ENCODE measurements around the gene BCL2L13.

Gene BCL2L13

GRCh38 chr22:17638432-17639246, at the start of gene BCL2L13:
Gene BCL2L13, plus strand, starts transcription at chr22:17638757. Its CDS starts 16,955 bp downstream, at chr22:17655712.
- peak; percentile 76 to 84 for DNase-seq (ENCODE audit: low read depth in 2 of 2)

- no peak for DNase-seq (ENCODE audit: low read depth in 2 of 2)
These were observed 48.7 kb upstream of the BCL2L13 start for GRCh38 chr22:17589810-17590375.

GRCh38 chr22:17590586-17590985, 48.0 kb upstream of the BCL2L13 start:
- DNase-seq (ENCODE audit: low read depth in 2 of 2), result no peak

GRCh38 chr22:17592201-17592600, 46.4 kb upstream of the BCL2L13 start:
- DNase-seq (ENCODE audit: low read depth in 2 of 2), result no peak

- no peak for DNase-seq (ENCODE audit: low read depth in 2 of 2)
These were observed 42.3 kb upstream of the BCL2L13 start for GRCh38 chr22:17596226-17596625.

GRCh38 chr22:17597217-17597616, 41.3 kb upstream of the BCL2L13 start:
- no peak for DNase-seq (ENCODE audit: low read depth in 2 of 2)

- DNase-seq (ENCODE audit: low read depth in 2 of 2), result no peak
These were observed 40.2 kb upstream of the BCL2L13 start for GRCh38 chr22:17598318-17598717.

GRCh38 chr22:17601031-17601430, 37.5 kb upstream of the BCL2L13 start:
- DNase-seq (ENCODE audit: low read depth in 2 of 2), result no peak

- DNase-seq (ENCODE audit: low read depth in 2 of 2), result no peak
These were observed 34.9 kb upstream of the BCL2L13 start for GRCh38 chr22:17603668-17604067.

GRCh38 chr22:17606496-17606895, 32.1 kb upstream of the BCL2L13 start:
- DNase-seq (ENCODE audit: low read depth in 2 of 2), result no peak

- no peak for DNase-seq (ENCODE audit: low read depth in 2 of 2)
These were observed 30.6 kb upstream of the BCL2L13 start for GRCh38 chr22:17607891-17608521.

- no peak for DNase-seq (ENCODE audit: low read depth in 2 of 2)
These were observed 26.5 kb upstream of the BCL2L13 start for GRCh38 chr22:17612057-17612456.

GRCh38 chr22:17613280-17613679, 25.3 kb upstream of the BCL2L13 start:
- no peak for DNase-seq (ENCODE audit: low read depth in 2 of 2)

- no peak for DNase-seq (ENCODE audit: low read depth in 2 of 2)
These were observed 10.6 kb upstream of the BCL2L13 start for GRCh38 chr22:17627961-17628405.

GRCh38 chr22:17628406-17629172, 10.0 kb upstream of the BCL2L13 start, which contains the start of gene ATP6V1E1:
Gene ATP6V1E1, minus strand, starts transcription at chr22:17628749. Its CDS starts 114 bp downstream, at chr22:17628635.
- peak; percentile 86 to 88 for DNase-seq (ENCODE audit: low read depth in 2 of 2)

GRCh38 chr22:17629173-17629489, 9.4 kb upstream of the BCL2L13 start:
- DNase-seq (ENCODE audit: low read depth in 2 of 2), result no peak

- no peak for DNase-seq (ENCODE audit: low read depth in 2 of 2)
These were observed 8.9 kb upstream of the BCL2L13 start for GRCh38 chr22:17629641-17630040.

GRCh38 chr22:17631076-17631565, 7.4 kb upstream of the BCL2L13 start:
- no peak for DNase-seq (ENCODE audit: low read depth in 2 of 2)

GRCh38 chr22:17633217-17633997, 5.2 kb upstream of the BCL2L13 start:
- no peak for DNase-seq (ENCODE audit: low read depth in 2 of 2)

- no peak for DNase-seq (ENCODE audit: low read depth in 2 of 2)
These were observed 4.6 kb upstream of the BCL2L13 start for GRCh38 chr22:17633998-17634323.

GRCh38 chr22:17634696-17635095, 3.9 kb upstream of the BCL2L13 start:
- DNase-seq (ENCODE audit: low read depth in 2 of 2), result no peak

Measured in activated CD4-positive, alpha-beta T cell treated with anti-CD3 and anti-CD28 coated beads for 24 hours (primary cell).